CD8-positive, alpha-beta memory T cell (primary cell): ENCODE measurements around the gene LYRM9. TPM values are rescaled to one million over a fixed set of nuclear protein-coding genes. Genes with fewer than 3 reads are reported as not detected.

Experiments
- CTCF ChIA-PET: fragments of 350-600 bp; sonication (Branson Sonifier 250); formaldehyde crosslinking; loops from one replicate; lab custom pipeline; 2021; ENCODE audit warnings: antibody characterized with exemption; lab: Charles Lee
- POLR2A ChIA-PET: fragments of 350-600 bp; sonication (Branson Sonifier 250); formaldehyde crosslinking; loops from one replicate; lab custom pipeline; 2021; ENCODE audit warnings: antibody characterized with exemption; lab: Charles Lee
- DNase-seq, 5 donors: peaks; one replicate each; pipeline versions ENCODE4 v3.0.0 to v3.0.0-alpha.2; 2020 to 2022; ENCODE audit warnings: mixed read lengths in 1 of 5
- H3K27ac ChIP-seq: one replicate; pipeline ENCODE4 v1.7.0; 2013; ENCODE audit warnings: low read depth, mild to moderate bottlenecking, low read length, moderate library complexity
- H3K27me3 ChIP-seq: 2 replicates; pipeline ENCODE4 v1.7.0; 2013; ENCODE audit warnings: low read length, mild to moderate bottlenecking; ENCODE audit not compliant: insufficient read depth, poor library complexity, severe bottlenecking
- H3K36me3 ChIP-seq: 2 replicates; pipeline ENCODE4 v1.7.0; 2013; ENCODE audit warnings: mild to moderate bottlenecking, low read length, moderate library complexity; ENCODE audit not compliant: insufficient read depth
- H3K4me1 ChIP-seq: 2 replicates; pipeline ENCODE4 v1.7.0; 2013; ENCODE audit warnings: mild to moderate bottlenecking, low read length, moderate library complexity; ENCODE audit not compliant: insufficient read depth
- H3K4me3 ChIP-seq: 2 replicates; pipeline ENCODE4 v1.7.0; 2013; ENCODE audit warnings: mild to moderate bottlenecking, low read length
- H3K9me3 ChIP-seq: 2 replicates; pipeline ENCODE4 v1.7.0; 2013; ENCODE audit warnings: mild to moderate bottlenecking, low read length
- H3K27ac Mint-ChIP-seq, 8 donors: one replicate each; pipeline ENCODE4 v1.8.0; 2020 to 2021; ENCODE audit warnings: mixed read lengths in 8 of 8, mild to moderate bottlenecking in 6 of 8, inconsistent platforms in 3 of 8, moderate library complexity in 3 of 8
- H3K27me3 Mint-ChIP-seq, 2 donors: one replicate each; pipeline ENCODE4 v1.8.0; 2020 to 2021; ENCODE audit warnings: mixed read lengths in 2 of 2, mild to moderate bottlenecking in 1 of 2, moderate library complexity in 1 of 2
- H3K36me3 Mint-ChIP-seq, 3 donors: one replicate each; pipeline ENCODE4 v1.8.0; 2020 to 2021; ENCODE audit warnings: mixed read lengths in 3 of 3, inconsistent platforms in 1 of 3, mild to moderate bottlenecking in 1 of 3
- H3K4me1 Mint-ChIP-seq, 3 donors: one replicate each; pipeline ENCODE4 v1.8.0; 2020 to 2021; ENCODE audit warnings: mixed read lengths in 3 of 3, inconsistent platforms in 1 of 3, mild to moderate bottlenecking in 1 of 3
- H3K4me3 Mint-ChIP-seq, 7 donors: one replicate each; pipeline ENCODE4 v1.8.0; 2020 to 2021; ENCODE audit warnings: mixed read lengths in 7 of 7, mild to moderate bottlenecking in 6 of 7, moderate library complexity in 4 of 7, inconsistent platforms in 2 of 7
- H3K9me3 Mint-ChIP-seq, 5 donors: one replicate each; pipeline ENCODE4 v1.8.0; 2020 to 2022; ENCODE audit warnings: mixed read lengths in 5 of 5, mild to moderate bottlenecking in 3 of 5, moderate library complexity in 2 of 5, inconsistent platforms in 1 of 5
- polyA plus RNA-seq: library from polyadenylated mRNA; unstranded; fragments of 300-500 nt; fragmentation: Illumina TruSeq; gene quantifications from one replicate; pipeline ENCODE4 v1.2.3, GENCODE V29; 2021
- total RNA-seq, 2 experiments: library from RNA; stranded (reverse); gene quantifications; one replicate each; pipeline ENCODE4 v1.2.3, GENCODE V29; 2021

Gene LYRM9
- total and polyA plus RNA-seq, 3 experiments from 2014 or later, result 2.5 to 11.1 (median 3.4) TPM

GRCh38 chr17:27868565-27868964, 24.6 kb downstream of the LYRM9 start:
- ChIA-PET POLR2A (no interaction called here), CTCF (interaction anchor here (1.3 kb wide), 1 partner anchor 62 kb away, joined by 3 read pairs; no protein-coding TSS in a partner anchor)
- Mint-ChIP-seq H3K27me3 (no peaks in the 10 kb centered on the region), H3K27ac (no peak overlapping the region), H3K4me3 (no peak overlapping the region), H3K9me3 (no peaks in the 10 kb centered on the region), H3K4me1 (no peaks in the 10 kb centered on the region), H3K36me3 (peaks cover 0 to 4% (median 0%) of the 10 kb centered on the region in 3 donors)
- Histone ChIP-seq H3K4me3 (no peak overlapping the region), H3K27me3 (no peaks in the 10 kb centered on the region), H3K9me3 (no peaks in the 10 kb centered on the region), H3K4me1 (no peaks in the 10 kb centered on the region), H3K27ac (no peak overlapping the region), H3K36me3 (no peaks in the 10 kb centered on the region)
- no peak for DNase-seq

- DNase-seq, result no peak
- Histone ChIP-seq H3K4me3 (no peak overlapping the region), H3K27ac (no peak overlapping the region), H3K9me3 (no peaks in the 10 kb centered on the region), H3K36me3 (no peaks in the 10 kb centered on the region), H3K27me3 (no peaks in the 10 kb centered on the region), H3K4me1 (no peaks in the 10 kb centered on the region)
- peaks cover 0 to 3% (median 3%) of the 10 kb centered on the region in 3 donors for H3K36me3 Mint-ChIP-seq
- H3K27ac Mint-ChIP-seq, result no peak overlapping the region
- ChIA-PET POLR2A (no interaction called here), CTCF (interaction anchor here (0.6 kb wide), 1 partner anchor 920 kb away, joined by 3 read pairs; no protein-coding TSS in a partner anchor)
- H3K4me1 Mint-ChIP-seq, result no peaks in the 10 kb centered on the region
- no peak overlapping the region for H3K4me3 Mint-ChIP-seq
- H3K9me3 Mint-ChIP-seq, result no peaks in the 10 kb centered on the region
- H3K27me3 Mint-ChIP-seq, result peaks cover 0 to 3% of the 10 kb centered on the region in 2 donors
Measured at GRCh38 chr17:27862840-27863239, 30.3 kb downstream of the LYRM9 start.

- no peak overlapping the region for H3K4me3 Mint-ChIP-seq
- CTCF ChIA-PET, result no interaction called here
Measured at GRCh38 chr17:27862004-27862403, 31.2 kb downstream of the LYRM9 start.

DNA sequence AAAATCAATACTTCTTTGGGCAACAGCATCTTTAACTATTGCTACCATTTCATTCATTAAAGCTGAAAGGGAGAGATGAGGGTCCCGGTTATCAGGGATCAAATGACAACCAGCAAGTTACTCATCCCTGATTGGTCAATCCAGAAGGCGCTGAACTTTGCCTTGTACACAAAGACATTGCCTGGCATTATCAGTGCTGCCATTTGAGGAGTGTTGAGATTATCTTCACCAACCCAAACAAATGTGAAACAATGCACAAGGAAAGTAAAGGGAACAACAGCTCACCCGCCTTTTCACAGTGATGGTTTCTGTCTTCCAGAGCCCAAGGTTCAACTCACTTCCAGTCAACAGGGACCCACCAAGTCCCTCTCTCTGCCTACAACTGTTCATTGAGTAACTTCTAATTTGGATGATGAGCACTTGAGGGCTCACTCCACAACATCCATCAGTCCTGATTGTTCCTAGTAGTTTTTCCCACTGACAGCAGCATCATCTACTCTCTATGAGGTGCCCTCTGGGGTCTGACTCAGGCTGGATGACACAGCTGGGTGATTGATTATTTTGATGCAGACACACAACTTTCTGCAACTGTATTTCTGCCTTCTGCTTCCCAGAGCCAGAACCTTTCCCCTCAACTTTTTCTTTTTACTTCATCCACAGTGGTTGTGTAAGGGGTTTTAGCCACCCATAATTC, 32.0 kb downstream of the LYRM9 start:
- ChIA-PET CTCF (interaction anchor here (1.1 kb wide), 1 partner anchor 19 kb away, joined by 3 read pairs; no protein-coding TSS in a partner anchor), POLR2A (no interaction called here)
- Histone ChIP-seq H3K4me1 (no peaks in the 10 kb centered on the region), H3K27me3 (no peaks in the 10 kb centered on the region), H3K4me3 (no peak overlapping the region), H3K27ac (no peak overlapping the region), H3K36me3 (no peaks in the 10 kb centered on the region), H3K9me3 (no peaks in the 10 kb centered on the region)
- H3K4me1 Mint-ChIP-seq, result no peaks in the 10 kb centered on the region
- no peaks in the 10 kb centered on the region for H3K9me3 Mint-ChIP-seq
- H3K4me3 Mint-ChIP-seq, result no peak overlapping the region
- no peak for DNase-seq
- peak overlapping the region in 1 of 8 donors; percentile 39 for H3K27ac Mint-ChIP-seq
- peaks cover 0 to 3% (median 3%) of the 10 kb centered on the region in 3 donors for H3K36me3 Mint-ChIP-seq
- H3K27me3 Mint-ChIP-seq, result peaks cover 0 to 3% of the 10 kb centered on the region in 2 donors

More at GRCh38 chr17:27862004-27862403, 31.2 kb downstream of the LYRM9 start:
- H3K27ac Mint-ChIP-seq, result peak overlapping the region in 1 of 8 donors; percentile 77
- peaks cover 0 to 3% of the 10 kb centered on the region in 2 donors for H3K27me3 Mint-ChIP-seq
- peaks cover 0 to 3% (median 3%) of the 10 kb centered on the region in 3 donors for H3K36me3 Mint-ChIP-seq
- no peaks in the 10 kb centered on the region for H3K9me3 Mint-ChIP-seq
- H3K4me1 Mint-ChIP-seq, result no peaks in the 10 kb centered on the region
- DNase-seq, result no peak
- POLR2A ChIA-PET, result no interaction called here
- no peaks in the 10 kb centered on the region for H3K27me3 ChIP-seq
- no peaks in the 10 kb centered on the region for H3K4me1 ChIP-seq
- H3K9me3 ChIP-seq, result no peaks in the 10 kb centered on the region
- H3K4me3 ChIP-seq, result no peak overlapping the region
- H3K36me3 ChIP-seq, result no peaks in the 10 kb centered on the region
- H3K27ac ChIP-seq, result no peak overlapping the region

GRCh38 chr17:27858621-27859305, 34.4 kb downstream of the LYRM9 start:
- no peak overlapping the region for H3K4me3 Mint-ChIP-seq
- DNase-seq, result no peak
- ChIA-PET POLR2A (no interaction called here), CTCF (no interaction called here)
- Histone ChIP-seq H3K9me3 (no peaks in the 10 kb centered on the region), H3K27me3 (no peaks in the 10 kb centered on the region), H3K27ac (no peak overlapping the region), H3K4me3 (no peak overlapping the region), H3K36me3 (no peaks in the 10 kb centered on the region), H3K4me1 (no peaks in the 10 kb centered on the region)
- peaks cover 3 to 6% of the 10 kb centered on the region in 2 donors for H3K27me3 Mint-ChIP-seq
- H3K27ac Mint-ChIP-seq, result no peak overlapping the region
- no peaks in the 10 kb centered on the region for H3K4me1 Mint-ChIP-seq
- no peaks in the 10 kb centered on the region for H3K9me3 Mint-ChIP-seq
- peaks cover 0 to 3% (median 3%) of the 10 kb centered on the region in 3 donors for H3K36me3 Mint-ChIP-seq

DNA sequence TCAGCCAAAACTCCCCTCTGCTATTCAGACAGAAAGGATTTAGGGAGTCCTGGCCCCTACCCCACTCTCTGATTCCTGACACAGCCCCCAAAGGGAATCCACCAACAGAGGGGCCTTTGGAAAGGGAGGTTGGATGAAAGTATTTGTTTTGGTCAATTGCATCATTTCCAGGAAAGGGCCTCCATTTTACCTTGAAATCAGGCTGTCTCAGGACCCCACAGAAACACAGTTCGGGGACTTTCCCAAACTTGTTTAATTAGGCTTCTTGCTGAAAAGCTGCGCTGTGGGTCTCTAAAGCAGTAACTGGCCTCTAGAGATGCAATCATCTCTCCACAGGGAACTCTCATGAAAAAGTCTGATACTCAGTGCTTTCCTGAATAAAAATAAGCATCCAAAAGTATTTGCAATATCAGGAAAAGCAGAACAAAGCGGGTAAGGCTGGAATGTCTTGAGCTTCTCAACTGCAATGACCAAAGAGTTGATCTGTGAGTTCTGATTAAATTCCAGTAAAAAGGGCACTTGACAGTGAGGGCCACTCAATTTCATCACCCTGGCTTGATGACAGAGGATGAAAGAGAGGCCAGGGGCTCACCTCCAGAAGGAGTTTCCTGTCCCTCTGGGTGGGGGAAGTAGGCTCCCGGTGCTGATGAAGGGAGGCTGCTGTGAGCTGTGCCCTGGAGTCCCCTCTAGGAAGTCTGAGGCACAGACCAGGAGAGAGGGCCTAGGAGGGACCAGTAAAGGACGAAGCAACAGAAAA, 36.3 kb downstream of the LYRM9 start:
- H3K27me3 Mint-ChIP-seq, result peaks cover 3 to 9% of the 10 kb centered on the region in 2 donors
- H3K27ac Mint-ChIP-seq, result no peak overlapping the region

GRCh38 chr17:27855454-27855853, 37.7 kb downstream of the LYRM9 start:
- DNase-seq, result no peak
- no peak overlapping the region for H3K4me3 ChIP-seq
- H3K36me3 ChIP-seq, result no peaks in the 10 kb centered on the region
- Mint-ChIP-seq H3K36me3 (no peaks in the 10 kb centered on the region), H3K27ac (no peak overlapping the region), H3K9me3 (no peaks in the 10 kb centered on the region), H3K27me3 (peaks cover 3 to 9% of the 10 kb centered on the region in 2 donors), H3K4me1 (no peaks in the 10 kb centered on the region), H3K4me3 (no peak overlapping the region)
- no peaks in the 10 kb centered on the region for H3K4me1 ChIP-seq
- H3K27me3 ChIP-seq, result no peaks in the 10 kb centered on the region
- no peak overlapping the region for H3K27ac ChIP-seq
- ChIA-PET CTCF (no interaction called here), POLR2A (no interaction called here)
- H3K9me3 ChIP-seq, result no peaks in the 10 kb centered on the region

More for the DNA sequence above, 36.3 kb downstream of the LYRM9 start:
- DNase-seq, result no peak
- no peak overlapping the region for H3K4me3 ChIP-seq
- CTCF ChIA-PET, result no interaction called here
- H3K27me3 ChIP-seq, result no peaks in the 10 kb centered on the region
- H3K27ac ChIP-seq, result no peak overlapping the region
- peaks cover 0 to 3% (median 0%) of the 10 kb centered on the region in 3 donors for H3K36me3 Mint-ChIP-seq
- POLR2A ChIA-PET, result no interaction called here
- H3K4me1 ChIP-seq, result no peaks in the 10 kb centered on the region
- no peak overlapping the region for H3K4me3 Mint-ChIP-seq
- no peaks in the 10 kb centered on the region for H3K9me3 Mint-ChIP-seq
- H3K9me3 ChIP-seq, result no peaks in the 10 kb centered on the region
- H3K36me3 ChIP-seq, result no peaks in the 10 kb centered on the region
- H3K4me1 Mint-ChIP-seq, result no peaks in the 10 kb centered on the region
